ENCODE results near the gene SBF2. TPM values are rescaled to one million over a fixed set of nuclear protein-coding genes. Genes with fewer than 3 reads are reported as not detected.

Gene SBF2
- total and polyA plus RNA-seq, 2 donors (not counting 1 experiment from before 2014, with no cell fraction given) = 5.6 to 17.7 TPM

DNA sequence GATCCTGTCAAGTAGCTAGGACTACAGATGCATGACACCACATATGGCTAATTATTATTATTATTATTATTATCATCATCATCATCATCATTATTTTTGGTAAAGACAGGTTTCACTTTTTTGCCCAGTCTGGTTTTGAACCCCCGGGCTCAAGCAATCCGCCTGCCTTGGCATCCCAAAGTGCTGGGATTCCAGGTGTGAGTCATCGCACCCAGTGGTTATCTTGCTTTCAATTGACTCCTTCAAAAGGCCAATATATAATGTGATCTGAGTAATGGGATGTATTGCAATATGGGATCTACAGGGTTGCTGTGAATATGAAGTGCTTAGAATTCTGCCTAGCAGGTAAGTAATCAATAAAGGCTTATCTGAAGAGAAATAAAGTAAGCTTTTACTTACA is 221.2 kb downstream of the SBF2 start:
- ChIA-PET CTCF (no interaction called here), POLR2A (no interaction called here)
- no peak overlapping the region for H2AFZ ChIP-seq (ENCODE audit: insufficient read depth, low read depth, low read length, poor library complexity, severe bottlenecking)
- Mint-ChIP-seq H3K27ac (no peak overlapping the region), H3K9me3 (ENCODE audit: insufficient read depth) (no peaks in the 10 kb centered on the region), H3K27me3 (no peaks in the 10 kb centered on the region), H3K4me1 (no peaks in the 10 kb centered on the region), H3K4me3 (no peak overlapping the region)
- no peak overlapping the region for H3K4me2 ChIP-seq (replicated peaks; ENCODE audit: low read depth, low read length, poor library complexity, severe bottlenecking)
- ATAC-seq (ENCODE audit: low read depth) (no peak), DNase-seq (no peak)
- H3K79me2 ChIP-seq (ENCODE audit: control insufficient read depth, insufficient read depth, low read length) = no peaks in the 10 kb centered on the region
- H3K36me3 ChIP-seq (replicated peaks in 1 of 2; ENCODE audit: control extremely low read depth in 1 of 2, control insufficient read depth in 1 of 2, extremely low read depth in 1 of 2, insufficient read depth in 2 of 2, low read length in 1 of 2) = no peaks in the 10 kb centered on the region
- H3K27me3 ChIP-seq (replicated peaks in 1 of 4; ENCODE audit: control extremely low read depth in 1 of 4, control insufficient read depth in 3 of 4, insufficient read depth in 4 of 4, low read length in 3 of 4) = no peaks in the 10 kb centered on the region
- H3K9ac ChIP-seq (ENCODE audit: low read length) = no peak overlapping the region
- no peak for TF ChIP-seq EZH2 (IDR thresholded peaks at IDR 0.05; ENCODE audit: borderline replicate concordance, insufficient read depth, low read depth, low read length, poor library complexity, severe bottlenecking)
- TF ChIP-seq CTCF (IDR thresholded peaks at IDR 0.05) = no peak
- 100% methylated on average over 2 of the region's 3 CpGs for WGBS (ENCODE audit: insufficient coverage)
- H3K27ac ChIP-seq (ENCODE audit: low read length in 2 of 2) = no peak overlapping the region
- H3K4me1 ChIP-seq (ENCODE audit: control insufficient read depth in 2 of 2, insufficient read depth in 2 of 2, low read length in 2 of 2) = no peaks in the 10 kb centered on the region
- no peaks in the 10 kb centered on the region for H4K20me1 ChIP-seq (ENCODE audit: control insufficient read depth, insufficient read depth, low read length, poor library complexity, severe bottlenecking)
- no peak overlapping the region for H3K4me3 ChIP-seq (ENCODE audit: control extremely low read depth in 1 of 5, extremely low read depth in 1 of 5, insufficient read depth in 1 of 5, low read depth in 2 of 5, low read length in 4 of 5)
- intact Hi-C loops (cut with micrococcal nuclease) = no loop called here
- H3K9me3 ChIP-seq (ENCODE audit: control extremely low read depth in 1 of 3, control insufficient read depth in 2 of 3, insufficient read depth in 1 of 3, low read length in 2 of 3) = peaks cover 0 to 5% (median 1%) of the 10 kb centered on the region in 3 donors

DNA sequence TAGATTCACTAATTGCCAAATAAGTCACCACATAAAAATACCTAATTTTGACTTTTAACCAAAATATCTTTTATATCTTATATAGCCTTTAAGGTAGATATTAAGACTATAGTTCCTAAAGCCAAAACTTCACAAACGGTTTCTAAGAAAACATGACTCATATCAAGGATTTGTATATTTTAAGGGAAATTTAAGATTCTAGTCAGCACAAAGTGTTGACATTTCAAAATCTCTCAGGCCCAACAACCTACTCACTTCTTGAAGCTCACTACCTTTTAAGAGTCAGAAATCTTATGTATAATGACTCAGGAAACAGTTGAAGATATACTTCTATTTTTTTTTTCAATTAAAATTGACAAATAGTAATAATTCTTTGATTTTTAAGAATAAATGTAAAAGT is 221.9 kb downstream of the SBF2 start:
- no peak overlapping the region for H3K27ac ChIP-seq (ENCODE audit: low read length in 2 of 2)
- H3K4me1 ChIP-seq (ENCODE audit: control insufficient read depth in 2 of 2, insufficient read depth in 2 of 2, low read length in 2 of 2) = no peaks in the 10 kb centered on the region
- ChIA-PET CTCF (no interaction called here), POLR2A (no interaction called here)
- WGBS (ENCODE audit: insufficient coverage) = no CpG with 5 or more reads among the region's 1 CpG
- no peak overlapping the region for H3K4me3 ChIP-seq (ENCODE audit: control extremely low read depth in 1 of 5, extremely low read depth in 1 of 5, insufficient read depth in 1 of 5, low read depth in 2 of 5, low read length in 4 of 5)
- H3K36me3 ChIP-seq (replicated peaks in 1 of 2; ENCODE audit: control extremely low read depth in 1 of 2, control insufficient read depth in 1 of 2, extremely low read depth in 1 of 2, insufficient read depth in 2 of 2, low read length in 1 of 2) = no peaks in the 10 kb centered on the region
- Mint-ChIP-seq H3K4me1 (no peaks in the 10 kb centered on the region), H3K9me3 (ENCODE audit: insufficient read depth) (no peaks in the 10 kb centered on the region), H3K4me3 (no peak overlapping the region), H3K27me3 (no peaks in the 10 kb centered on the region), H3K27ac (no peak overlapping the region)
- no peak overlapping the region for H2AFZ ChIP-seq (ENCODE audit: insufficient read depth, low read depth, low read length, poor library complexity, severe bottlenecking)
- intact Hi-C loops (cut with micrococcal nuclease) = no loop called here
- H3K9me3 ChIP-seq (ENCODE audit: control extremely low read depth in 1 of 3, control insufficient read depth in 2 of 3, insufficient read depth in 1 of 3, low read length in 2 of 3) = peaks cover 0 to 5% (median 1%) of the 10 kb centered on the region in 3 donors
- no peak overlapping the region for H3K9ac ChIP-seq (ENCODE audit: low read length)
- TF ChIP-seq CTCF (IDR thresholded peaks at IDR 0.05) (no peak), EZH2 (IDR thresholded peaks at IDR 0.05; ENCODE audit: borderline replicate concordance, insufficient read depth, low read depth, low read length, poor library complexity, severe bottlenecking) (no peak)
- no peaks in the 10 kb centered on the region for H4K20me1 ChIP-seq (ENCODE audit: control insufficient read depth, insufficient read depth, low read length, poor library complexity, severe bottlenecking)
- H3K27me3 ChIP-seq (replicated peaks in 1 of 4; ENCODE audit: control extremely low read depth in 1 of 4, control insufficient read depth in 3 of 4, insufficient read depth in 4 of 4, low read length in 3 of 4) = no peaks in the 10 kb centered on the region
- DNase-seq (no peak), ATAC-seq (ENCODE audit: low read depth) (no peak)
- no peak overlapping the region for H3K4me2 ChIP-seq (replicated peaks; ENCODE audit: low read depth, low read length, poor library complexity, severe bottlenecking)
- no peaks in the 10 kb centered on the region for H3K79me2 ChIP-seq (ENCODE audit: control insufficient read depth, insufficient read depth, low read length)

All from B cell (primary cell).